C4-2B (cell line): ENCODE results near the gene GDF11.

Experiments used
- CTCF ChIP-seq: fragments of 450-650 bp; conservative IDR thresholded peaks from 2 replicates; pipeline ENCODE4 v1.5.1; 2017; ENCODE audit warnings: mild to moderate bottlenecking
- ZFX ChIP-seq: fragments of 450-650 bp; IDR thresholded peaks from 2 replicates; pipeline ENCODE4 v1.6.1; 2017

GRCh38 chr12:55736076-55736475, 6.8 kb upstream of the GDF11 start:
- TF ChIP-seq CTCF (no peak), ZFX (no peak)
